Posterior vena cava (tissue), 2 donors: ENCODE data around the gene PLEKHA6. TPM values are rescaled to one million over a fixed set of nuclear protein-coding genes. Genes with fewer than 3 reads are reported as not detected.

Experiments used
- DNase-seq: peaks from one replicate; pipeline ENCODE4 v3.0.0-alpha.2; 2020; ENCODE audit warnings: low spot score
- intact Hi-C, 2 donors: fragments of 100-400 bp; cut with DNase I; formaldehyde crosslinking; loops; one replicate each; pipeline versions ENCODE4 v1.14.1 to v1.14.2; 2022 to 2023
- total RNA-seq, 2 donors: library from RNA; stranded (reverse); fragmentation: NEBNext Ultra II Directional; extraction: Animal tissue kit (Norgen Biotek cat#: 25700); gene quantifications; one replicate each; pipeline ENCODE4 v1.2.1, GENCODE V29; 2021
- donor health status: DM: yes; HTN: yes; CAD: no.
- donor health status: DM: yes; HTN: yes; CAD: no.

The PLEKHA6 gene
- total RNA-seq, 2 donors from 2014 or later: 13.3 to 23.5 TPM

- intact Hi-C loops: loop anchor here (2.0 to 5.0 kb wide), 3 partner anchors 52 to 148 kb away; no protein-coding TSS in a partner anchor
- peak; percentile 90 for DNase-seq
Observed at GRCh38 chr1:204213668-204214662, 145.8 kb downstream of the PLEKHA6 start, which contains the start of gene GOLT1A. Gene GOLT1A, minus strand, starts transcription at chr1:204213988. Its CDS starts 82 bp downstream, at chr1:204213906.

GRCh38 chr1:204212715-204213114, 147.0 kb downstream of the PLEKHA6 start:
- no peak for DNase-seq
- intact Hi-C loops: loop anchor here (5.0 kb wide), 2 partner anchors 50 to 150 kb away; no protein-coding TSS in a partner anchor

GRCh38 chr1:204211046-204211445, 148.7 kb downstream of the PLEKHA6 start:
- intact Hi-C loops: loop anchor here (5.0 kb wide), 2 partner anchors 49 to 151 kb away; no protein-coding TSS in a partner anchor
- DNase-seq: no peak

- intact Hi-C loops: no loop called here
- DNase-seq: peak; percentile 89
Observed at GRCh38 chr1:204207136-204207616, 152.6 kb downstream of the PLEKHA6 start.

GRCh38 chr1:204206121-204206520, 153.6 kb downstream of the PLEKHA6 start:
- intact Hi-C loops: no loop called here
- no peak for DNase-seq

- intact Hi-C loops: no loop called here
- no peak for DNase-seq
Observed at GRCh38 chr1:204205486-204205885, 154.2 kb downstream of the PLEKHA6 start.

GRCh38 chr1:204204944-204205343, 154.8 kb downstream of the PLEKHA6 start:
- DNase-seq: no peak
- intact Hi-C loops: loop anchor here in 1 of 2 donors (5.0 kb wide), 1 partner anchor 38 kb away; the partner anchor contains the start of gene REN

GRCh38 chr1:204203206-204203767, 156.4 kb downstream of the PLEKHA6 start:
- intact Hi-C loops: loop anchor here in 1 of 2 donors (5.0 kb wide), 1 partner anchor 36 kb away; the partner anchor contains the start of gene REN
- DNase-seq: no peak

GRCh38 chr1:204202481-204202880, 157.2 kb downstream of the PLEKHA6 start:
- no peak for DNase-seq
- intact Hi-C loops: loop anchor here in 1 of 2 donors (5.0 kb wide), 1 partner anchor 35 kb away; the partner anchor contains the start of gene REN

- no peak for DNase-seq
- intact Hi-C loops: loop anchor here in 1 of 2 donors (5.0 kb wide), 1 partner anchor 34 kb away; the partner anchor contains the start of gene REN
Observed at GRCh38 chr1:204201348-204202040, 158.2 kb downstream of the PLEKHA6 start.

- intact Hi-C loops: no loop called here
- no peak for DNase-seq
Observed at GRCh38 chr1:204199579-204199978, 160.2 kb downstream of the PLEKHA6 start.

GRCh38 chr1:204198348-204199340, 161.1 kb downstream of the PLEKHA6 start:
- intact Hi-C loops: no loop called here
- no peak for DNase-seq

- intact Hi-C loops: no loop called here
- no peak for DNase-seq
Observed at GRCh38 chr1:204197068-204197467, 162.7 kb downstream of the PLEKHA6 start.

GRCh38 chr1:204196068-204196795, 163.5 kb downstream of the PLEKHA6 start, which contains the start of gene KISS1:
Gene KISS1, minus strand, starts transcription at chr1:204196491. Its CDS starts 3,615 bp downstream, at chr1:204192876.
- intact Hi-C loops: no loop called here
- DNase-seq: no peak

- intact Hi-C loops: no loop called here
- DNase-seq: no peak
Observed at GRCh38 chr1:204194771-204195170, 165.0 kb downstream of the PLEKHA6 start.

- DNase-seq: no peak
- intact Hi-C loops: no loop called here
Observed at GRCh38 chr1:204194080-204194479, 165.6 kb downstream of the PLEKHA6 start.
